Measurements from ENCODE around the gene SNAP29. TPM values are rescaled to one million over a fixed set of nuclear protein-coding genes. Genes with fewer than 3 reads are reported as not detected.
A peak's percentile ranks its signal among the peaks of the same experiment; 100 is the strongest.

SNAP29 gene
- total and polyA plus RNA-seq, 2 donors (not counting 3 experiments of a cell fraction or from before 2014, with no cell fraction given), result 16.4 to 26.7 TPM

- H3K36me3 ChIP-seq (ENCODE audit: control insufficient read depth in 2 of 2, extremely low read depth in 1 of 2, insufficient read depth in 2 of 2, low read length in 2 of 2), result no peaks in the 10 kb centered on the region
- H3K27me3 ChIP-seq (ENCODE audit: control insufficient read depth in 2 of 2, insufficient read depth in 2 of 2, low read length in 2 of 2), result no peaks in the 10 kb centered on the region
- ChIA-PET POLR2A (interaction anchor here (1.2 to 1.4 kb wide), 2 partner anchors 31 to 65 kb away, joined by 3 to 5 read pairs; partner anchors contain the start of gene LZTR1), CTCF (interaction anchor here (0.6 to 1.3 kb wide), 18 partner anchors 9 to 96 kb away, joined by 3 to 13 read pairs (median 3); partner anchors contain the start of gene LZTR1)
- peak within 1 kb of the TSS; percentile 69 to 100 (median 97) for H3K4me3 ChIP-seq (replicated peaks in 1 of 3; ENCODE audit: insufficient read depth in 1 of 3, low read depth in 1 of 3, low read length in 3 of 3)
- H3K9me3 ChIP-seq (replicated peaks; ENCODE audit: control insufficient read depth, insufficient read depth, low read length), result no peaks in the 10 kb centered on the region
- dilution Hi-C loops (cut with MboI; ENCODE audit: extremely low pct_ligation_motif_present, low sequenced_read_pairs), result no loop called here
- FAIRE-seq (peak; percentile 77), DNase-seq (ENCODE audit: low read depth, low spot score) (peak; percentile 97)
- H3K4me1 ChIP-seq (ENCODE audit: control insufficient read depth, extremely low read depth, insufficient read depth, low read length), result peaks cover 6% of the 10 kb centered on the region
- peak within 1 kb of the TSS; percentile 98 for H2AFZ ChIP-seq (ENCODE audit: low read depth, low read length)
- peak within 1 kb of the TSS; percentile 90 for H3K4me2 ChIP-seq (ENCODE audit: insufficient read depth, low read length)
- no peaks in the 10 kb centered on the region for H3K9me1 ChIP-seq (replicated peaks; ENCODE audit: control insufficient read depth, extremely low read depth, insufficient read depth, low read length)
- H3K79me2 ChIP-seq (ENCODE audit: control insufficient read depth, insufficient read depth, low read length), result peaks cover 49% of the 10 kb centered on the region
- peaks cover 3% of the 10 kb centered on the region for H4K20me1 ChIP-seq (replicated peaks; ENCODE audit: control insufficient read depth, extremely low read depth, insufficient read depth, low read length)
- H3K27ac ChIP-seq (ENCODE audit: insufficient read depth, low read depth, low read length), result peak within 1 kb of the TSS; percentile 56
- intact Hi-C loops (cut with micrococcal nuclease), result loop anchor here (1.0 to 5.0 kb wide), 4 partner anchors 32 to 84 kb away; partner anchors contain the start of gene PI4KA
- TSS peak; percentile 62 for BruUV-seq (replicated peaks)
- TF ChIP-seq EZH2 (IDR thresholded peaks at IDR 0.05; ENCODE audit: borderline replicate concordance, low read depth, low read length, severe bottlenecking), result no peak
- TF ChIP-seq POLR2AphosphoS5 (IDR thresholded peaks at IDR 0.05; ENCODE audit: insufficient read depth, low read depth, low read length), result peak; percentile 52
- TF ChIP-seq JUN (IDR thresholded peaks at IDR 0.05; ENCODE audit: borderline replicate concordance, insufficient read depth, insufficient read length, low read depth), result no peak
- peak; percentile 32 for TF ChIP-seq FOS (IDR thresholded peaks at IDR 0.05; ENCODE audit: borderline replicate concordance, insufficient read depth, low read length)
- TF ChIP-seq MAX (IDR thresholded peaks at IDR 0.05; ENCODE audit: insufficient read depth, insufficient read length), result peak; percentile 61
- peak; percentile 80 for TF ChIP-seq POLR2A (IDR thresholded peaks at IDR 0.05; ENCODE audit: low read depth, low read length)
- no peak for TF ChIP-seq MYC (IDR thresholded peaks at IDR 0.05; ENCODE audit: low read depth, low read length)
- TF ChIP-seq CTCF (IDR thresholded peaks at IDR 0.05; ENCODE audit: extremely low read depth in 1 of 2, insufficient read depth in 1 of 2, low read depth in 1 of 2, low read length in 2 of 2), result peak; percentile 96 to 100
- peak; percentile 54 for TF ChIP-seq GATA2 (IDR thresholded peaks at IDR 0.05; ENCODE audit: insufficient read depth, insufficient read length, low read depth, low read length)
- H3K9ac ChIP-seq (replicated peaks; ENCODE audit: extremely low read depth, insufficient read depth, low read length), result peak within 1 kb of the TSS; percentile 80
Observed at GRCh38 chr22:20916916-20917810, 58.4 kb downstream of the SNAP29 start, which contains the start of gene CRKL. CRKL (plus strand) TSS chr22:20917407; CDS start chr22:20917935, 528 bp downstream.

All from endothelial cell of umbilical vein (primary cell).